Panc1 (cell line): ENCODE results near the gene SKI.

Experiments used
- CTCF ChIP-seq: fragments of 450-650 bp; IDR thresholded peaks from 2 replicates; pipeline ENCODE4 v1.5.1; 2017; ENCODE audit warnings: mild to moderate bottlenecking
- POLR2AphosphoS5 ChIP-seq: IDR thresholded peaks from 2 replicates; pipeline ENCODE4 v1.6.1; 2012; ENCODE audit warnings: mild to moderate bottlenecking, low read depth, low read length, moderate library complexity
- REST ChIP-seq, 2 experiments: IDR thresholded peaks; 2 replicates each; pipeline ENCODE4 v1.6.1; 2011 to 2012; ENCODE audit warnings: low read depth in 2 of 2, control low read depth in 1 of 2, low read length in 1 of 2, mild to moderate bottlenecking in 1 of 2, moderate library complexity in 1 of 2; ENCODE audit not compliant: insufficient read depth in 1 of 2
- SIN3A ChIP-seq: IDR thresholded peaks from 2 replicates; pipeline ENCODE4 v1.6.1; 2012; ENCODE audit warnings: low read depth, mild to moderate bottlenecking, low read length, moderate library complexity, borderline replicate concordance; ENCODE audit not compliant: insufficient read depth
- TCF7L2 ChIP-seq: IDR thresholded peaks from 2 replicates; pipeline ENCODE4 v1.6.1; 2011; ENCODE audit warnings: mild to moderate bottlenecking, low read depth, low read length, inconsistent platforms

DNA sequence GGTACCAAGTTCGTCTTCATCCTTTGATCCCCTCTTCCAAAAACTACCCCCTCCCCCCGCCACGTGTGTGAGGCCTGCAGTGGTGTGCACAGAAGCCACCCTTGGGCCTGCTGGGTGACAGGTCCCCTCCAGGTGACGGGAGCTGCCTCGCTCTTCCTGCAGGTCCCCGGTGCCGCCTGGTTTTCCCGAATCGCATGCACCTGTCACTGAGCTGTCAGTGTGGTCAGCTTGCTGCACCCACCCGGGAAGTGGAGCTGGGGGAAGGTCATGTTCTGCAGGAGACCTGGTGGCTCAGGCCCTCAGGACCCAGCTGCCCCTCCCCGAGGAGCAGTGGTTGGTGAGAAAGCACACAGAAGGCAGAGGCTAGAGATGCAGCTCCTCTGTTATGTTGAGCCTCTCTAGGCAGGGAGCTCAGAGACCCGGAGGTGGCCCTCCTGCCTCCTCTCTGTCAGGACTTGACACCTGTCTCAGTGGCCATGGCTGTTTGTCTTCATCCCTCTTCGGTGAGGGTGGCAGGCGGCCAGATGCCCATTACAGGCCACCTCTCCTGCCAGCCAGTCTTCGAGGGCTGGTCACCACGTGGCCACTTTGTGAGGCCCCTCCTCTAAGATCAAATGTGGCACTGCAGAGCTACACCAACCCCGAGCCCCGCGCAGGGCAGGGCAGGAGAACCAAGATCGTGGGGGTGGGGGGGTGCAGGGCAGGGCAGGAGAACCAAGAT is 60.9 kb downstream of the SKI start:
- no peak for TF ChIP-seq CTCF
- TF ChIP-seq SIN3A: no peak
- TF ChIP-seq POLR2AphosphoS5: no peak
- no peak for TF ChIP-seq REST (IDR thresholded peaks at IDR 0.05; ENCODE audit: insufficient read depth in 1 of 2, low read depth in 2 of 2, low read length in 1 of 2)
- TF ChIP-seq TCF7L2: no peak
